ENCODE measurements around the gene IL17REL. TPM values are rescaled to one million over a fixed set of nuclear protein-coding genes. Genes with fewer than 3 reads are reported as not detected.

The IL17REL gene
- not detected in 2 replicates for total RNA-seq

DNA sequence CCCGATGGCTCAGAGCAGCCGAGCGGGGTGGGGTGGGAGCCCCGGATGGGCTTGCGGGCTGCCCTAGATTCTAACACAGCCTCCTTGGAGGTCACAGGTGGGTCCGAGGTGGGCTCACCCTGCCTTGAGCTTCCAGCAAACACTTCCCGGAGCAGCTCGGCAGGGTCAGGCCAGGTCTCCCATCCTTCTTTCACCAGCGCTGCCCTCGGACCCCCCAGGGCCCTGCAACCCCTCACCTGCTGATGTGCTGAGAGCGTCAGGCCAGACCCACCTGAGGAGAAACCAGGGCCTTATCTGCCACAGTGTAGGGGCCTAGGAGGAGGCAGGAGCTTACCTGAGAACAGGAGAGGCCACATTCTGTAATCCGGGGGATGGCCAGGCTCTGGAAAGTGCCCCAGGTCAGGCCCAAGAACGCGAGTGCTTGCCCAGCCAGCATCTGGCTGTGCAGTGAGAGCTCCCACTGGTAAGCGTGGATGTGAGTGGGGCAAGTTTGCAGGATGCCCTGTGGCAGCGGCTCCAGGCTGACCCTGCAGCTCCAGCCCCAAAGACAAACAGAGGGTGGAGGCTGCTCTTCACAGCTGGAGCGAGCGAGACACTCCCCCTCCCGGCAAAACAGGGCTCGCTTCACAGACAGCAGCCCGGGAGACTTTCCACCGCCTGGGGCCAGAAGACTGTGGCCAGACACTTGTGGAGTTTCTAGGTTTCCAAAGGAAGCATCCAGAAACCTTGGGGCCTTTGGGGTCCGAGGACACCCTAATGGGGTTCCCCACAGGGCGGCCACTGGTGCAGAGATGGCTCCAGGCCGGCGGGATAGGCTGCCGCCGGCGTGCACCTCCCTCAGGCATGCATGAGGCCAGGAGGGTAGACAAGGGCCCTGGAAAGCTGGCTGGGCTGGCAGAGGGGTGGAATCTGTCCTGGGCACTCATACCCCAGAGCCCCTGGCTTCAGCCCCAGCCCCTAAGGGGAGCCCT, at the start of gene IL17REL:
IL17REL (minus strand) TSS at position 555 of the 971 bp plus-strand sequence; CDS start at position 436, 119 bp downstream.

GRCh38 chr22:50058061-50058905, 45.7 kb upstream of the IL17REL start, which contains the start of gene TTLL8:
Gene TTLL8 (minus strand): TSS chr22:50058298.

DNA sequence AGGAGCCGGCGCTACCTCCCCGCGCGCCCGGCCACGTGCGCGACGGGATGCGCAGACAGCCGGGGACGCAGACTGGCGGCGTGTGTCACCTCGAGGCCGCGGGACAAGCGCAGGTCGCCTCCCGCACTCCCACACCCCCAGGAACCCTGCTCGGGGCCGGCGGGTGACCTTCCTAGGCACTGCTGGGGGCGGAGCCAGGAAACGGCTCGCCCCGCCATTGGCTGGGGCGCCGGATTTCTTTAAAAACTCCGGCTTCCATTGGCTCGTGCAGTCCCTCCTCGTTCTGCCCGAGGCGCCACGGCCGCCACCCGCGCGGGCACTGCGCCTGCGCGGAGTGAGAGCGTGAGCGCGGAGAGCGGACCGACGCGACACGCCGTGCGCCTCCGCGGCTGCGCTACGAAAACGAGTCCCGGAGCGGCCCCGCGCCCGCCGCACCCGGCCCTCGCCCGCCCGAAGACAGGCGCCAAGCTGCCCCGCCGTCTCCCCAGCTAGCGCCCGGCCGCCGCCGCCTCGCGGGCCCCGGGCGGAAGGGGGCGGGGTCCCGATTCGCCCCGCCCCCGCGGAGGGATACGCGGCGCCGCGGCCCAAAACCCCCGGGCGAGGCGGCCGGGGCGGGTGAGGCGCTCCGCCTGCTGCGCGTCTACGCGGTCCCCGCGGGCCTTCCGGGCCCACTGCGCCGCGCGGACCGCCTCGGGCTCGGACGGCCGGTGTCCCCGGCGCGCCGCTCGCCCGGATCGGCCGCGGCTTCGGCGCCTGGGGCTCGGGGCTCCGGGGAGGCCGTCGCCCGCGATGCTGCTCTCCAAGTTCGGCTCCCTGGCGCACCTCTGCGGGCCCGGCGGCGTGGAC, 52.2 kb downstream of the IL17REL start, which contains the start of gene PIM3:
PIM3 (plus strand) TSS at position 614 of the 846 bp plus-strand sequence; CDS start at position 790, 176 bp downstream.

Other genes with a start within 250 kb of the IL17REL start
- gene BRD1, start 184.9 kb downstream of the IL17REL start, total RNA-seq: 17.2 and 20.3 TPM in 2 replicates
- gene ZBED4, start 158.9 kb downstream of the IL17REL start, total RNA-seq: 3.8 and 4.2 TPM in 2 replicates
- 10.6 and 16.8 TPM in 2 replicates for gene ALG12, start 94.3 kb downstream of the IL17REL start, total RNA-seq
- gene CRELD2, start 94.1 kb downstream of the IL17REL start, total RNA-seq: 69.5 and 72.1 TPM in 2 replicates
- gene PIM3, start 52.0 kb downstream of the IL17REL start, total RNA-seq: 18.0 and 24.2 TPM in 2 replicates
- gene TTLL8, start 45.5 kb upstream of the IL17REL start, total RNA-seq: not detected in 2 replicates
- not detected in 2 replicates for gene MLC1, start 72.7 kb upstream of the IL17REL start, total RNA-seq
- 1.1 and 1.5 TPM in 2 replicates for gene MOV10L1, start 77.2 kb upstream of the IL17REL start, total RNA-seq
- 0.16 and 0.52 TPM in 2 replicates for gene PANX2, start 158.0 kb upstream of the IL17REL start, total RNA-seq
- 15.3 and 20.3 TPM in 2 replicates for gene TRABD, start 173.1 kb upstream of the IL17REL start, total RNA-seq
- gene SELENOO, start 188.2 kb upstream of the IL17REL start, total RNA-seq: 18.0 and 23.0 TPM in 2 replicates
- 24.7 and 29.6 TPM in 2 replicates for gene TUBGCP6, start 232.3 kb upstream of the IL17REL start, total RNA-seq
- gene HDAC10, start 238.5 kb upstream of the IL17REL start, total RNA-seq: 25.7 and 37.8 TPM in 2 replicates
- 26.0 and 26.6 TPM in 2 replicates for gene MAPK12, start 248.9 kb upstream of the IL17REL start, total RNA-seq